DND-41 (cell line): Measurements from ENCODE around the gene TRIP4.

ENCODE experiments used
- ATAC-seq: fragments of 200-7000 bp; cut with Tn5 transposase; 3 replicates; pipeline ENCODE4 v1.9.1; 2021; ENCODE audit warnings: low read depth; ENCODE audit not compliant: insufficient read depth
- DNase-seq: peaks from one replicate; pipeline ENCODE4 v3.0.0-alpha.2; 2020
- H2AFZ ChIP-seq: 2 replicates; pipeline ENCODE4 v1.6.0; 2012; ENCODE audit warnings: low read depth, low read length
- H3K27ac ChIP-seq: 2 replicates; pipeline ENCODE4 v1.5.1; 2012; ENCODE audit warnings: low read length, inconsistent platforms
- H3K27me3 ChIP-seq: fragments of 200-600 bp; sonication (generic); 2 replicates; pipeline ENCODE4 v1.6.0; 2012; ENCODE audit warnings: low read length, mild to moderate bottlenecking, inconsistent platforms; ENCODE audit not compliant: insufficient read depth, poor library complexity
- H3K36me3 ChIP-seq: 2 replicates; pipeline ENCODE4 v1.5.1; 2012; ENCODE audit warnings: low read length, inconsistent platforms; ENCODE audit not compliant: insufficient read depth
- H3K4me1 ChIP-seq: 2 replicates; pipeline ENCODE4 v1.5.1; 2012; ENCODE audit warnings: mild to moderate bottlenecking, low read length; ENCODE audit not compliant: insufficient read depth
- H3K4me2 ChIP-seq: 2 replicates; pipeline ENCODE4 v1.6.0; 2012; ENCODE audit warnings: mild to moderate bottlenecking, moderate library complexity, low read length, inconsistent platforms; ENCODE audit not compliant: insufficient read depth
- H3K4me3 ChIP-seq, 2 experiments: fragments of 200-600 bp in 1 of 2; shearing (Covaris generic) in 1 of 2; 2 replicates each; pipeline ENCODE4 v1.5.1; 2012 to 2016; ENCODE audit warnings: inconsistent platforms in 2 of 2, low read length in 2 of 2, mild to moderate bottlenecking in 2 of 2, low read depth in 1 of 2, moderate library complexity in 1 of 2
- H3K79me2 ChIP-seq: 2 replicates; pipeline ENCODE4 v1.6.0; 2012; ENCODE audit warnings: low read length, inconsistent platforms; ENCODE audit not compliant: insufficient read depth
- H3K9ac ChIP-seq: 2 replicates; pipeline ENCODE4 v1.6.0; 2012; ENCODE audit warnings: low read depth, mild to moderate bottlenecking, inconsistent platforms, low read length, moderate library complexity
- H3K9me3 ChIP-seq: 2 replicates; pipeline ENCODE4 v1.5.1; 2012; ENCODE audit warnings: low read length, moderate library complexity, mild to moderate bottlenecking, inconsistent platforms; ENCODE audit not compliant: insufficient read depth, severe bottlenecking
- H4K20me1 ChIP-seq: 2 replicates; pipeline ENCODE4 v1.6.0; 2012; ENCODE audit warnings: low read length; ENCODE audit not compliant: insufficient read depth
- CTCF ChIP-seq: IDR thresholded peaks from 2 replicates; pipeline ENCODE4 v1.5.1; 2012; ENCODE audit warnings: borderline replicate concordance, low read length, moderate library complexity, mild to moderate bottlenecking; ENCODE audit not compliant: poor library complexity, severe bottlenecking; ENCODE audit errors: extremely low read depth
- EZH2 ChIP-seq: IDR thresholded peaks from 3 replicates; pipeline ENCODE4 v1.6.1; 2012; ENCODE audit warnings: borderline replicate concordance, low read depth, mild to moderate bottlenecking, moderate library complexity, low read length, inconsistent platforms; ENCODE audit not compliant: severe bottlenecking

Gene TRIP4

GRCh38 chr15:64464276-64465005 is 76.8 kb downstream of the TRIP4 start:
- H2AFZ ChIP-seq, result no peak overlapping the region
- peak overlapping the region; percentile 82; the same call in 1 of the 2 replicates for H3K4me2 ChIP-seq
- no peak for TF ChIP-seq CTCF
- H3K79me2 ChIP-seq, result peaks cover 85% of the 10 kb centered on the region
- ATAC-seq (no peak), DNase-seq (no peak)
- no peak overlapping the region for H3K9ac ChIP-seq
- H3K4me1 ChIP-seq, result peaks cover 47% of the 10 kb centered on the region
- H3K27me3 ChIP-seq, result no peaks in the 10 kb centered on the region
- H3K4me3 ChIP-seq, result no peak overlapping the region
- no peaks in the 10 kb centered on the region; the same call in 1 of the 2 replicates for H3K36me3 ChIP-seq
- H3K9me3 ChIP-seq, result no peaks in the 10 kb centered on the region
- H3K27ac ChIP-seq, result 0 out of 2 replicates have a peak overlapping the region, but pooled peaks have one; percentile 33
- peaks cover 9% of the 10 kb centered on the region; the same call in 1 of the 2 replicates for H4K20me1 ChIP-seq

- ATAC-seq (no peak), DNase-seq (no peak)
- Histone ChIP-seq H3K36me3 (peaks cover 8% of the 10 kb centered on the region), H3K9me3 (no peaks in the 10 kb centered on the region), H4K20me1 (peaks cover 12% of the 10 kb centered on the region; the same call in 1 of the 2 replicates), H2AFZ (no peak overlapping the region), H3K27ac (no peak overlapping the region), H3K79me2 (peaks cover 98% of the 10 kb centered on the region), H3K27me3 (no peaks in the 10 kb centered on the region), H3K4me1 (peaks cover 34% of the 10 kb centered on the region), H3K4me2 (no peak overlapping the region), H3K9ac (no peak overlapping the region), H3K4me3 (no peak overlapping the region)
- no peak for TF ChIP-seq CTCF
- no peak for TF ChIP-seq EZH2
These were observed 78.9 kb downstream of the TRIP4 start for GRCh38 chr15:64466408-64467141.

GRCh38 chr15:64472161-64472560 is 84.5 kb downstream of the TRIP4 start:
- Histone ChIP-seq H3K27me3 (no peaks in the 10 kb centered on the region), H3K4me3 (no peak overlapping the region), H3K79me2 (peaks cover 86% of the 10 kb centered on the region), H3K36me3 (peaks cover 11% of the 10 kb centered on the region), H3K4me2 (no peak overlapping the region), H3K9ac (no peak overlapping the region), H2AFZ (no peak overlapping the region), H4K20me1 (peaks cover 12% of the 10 kb centered on the region), H3K4me1 (no peaks in the 10 kb centered on the region), H3K9me3 (no peaks in the 10 kb centered on the region), H3K27ac (no peak overlapping the region)
- DNase-seq (no peak), ATAC-seq (no peak)
- no peak for TF ChIP-seq CTCF
- no peak for TF ChIP-seq EZH2
